ENCODE measurements around the gene NPHP4.

DNA sequence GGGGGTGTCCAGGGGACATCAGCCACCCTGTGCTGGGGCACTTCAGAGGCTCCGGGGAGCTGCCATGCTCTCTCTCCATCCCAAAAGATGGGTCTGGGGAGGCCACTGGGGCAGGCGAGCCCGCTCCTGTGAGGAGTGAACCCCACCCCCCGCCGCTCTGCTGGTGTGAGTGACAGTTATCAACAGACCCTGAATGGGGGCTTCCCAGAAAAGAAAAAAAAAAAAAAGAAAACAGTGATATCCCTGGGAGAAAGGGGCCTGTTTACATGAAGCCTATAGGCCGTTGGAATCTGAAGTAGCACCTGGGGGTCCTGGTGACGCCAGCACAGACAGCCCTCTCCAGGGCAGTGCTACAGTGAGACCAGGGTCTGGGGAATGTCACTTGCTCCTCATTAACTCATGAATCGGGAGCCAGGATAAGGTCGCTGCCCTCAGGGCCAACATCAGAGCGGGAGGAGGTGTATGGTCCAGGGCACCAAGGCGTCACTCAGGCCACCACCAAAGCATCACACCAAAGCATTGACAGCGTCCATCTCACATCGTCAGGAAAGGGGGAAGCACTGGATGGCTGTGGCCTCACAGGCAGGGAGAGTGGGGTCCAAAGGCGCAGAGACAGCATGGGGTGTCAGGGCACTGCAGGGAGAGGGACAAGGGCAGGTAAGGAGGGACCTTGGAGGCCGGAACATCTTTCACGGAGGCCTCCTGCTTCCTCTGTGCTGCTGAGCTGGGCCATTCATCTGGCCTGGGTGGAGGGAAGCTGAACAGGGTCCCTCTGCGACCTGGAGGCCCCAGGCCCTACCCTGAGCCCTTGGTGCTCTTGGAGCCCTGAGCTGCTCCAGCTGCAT lies 8.4 kb upstream of the NPHP4 start:
- TF ChIP-seq POLR2AphosphoS5 (IDR thresholded peaks at IDR 0.05; ENCODE audit: insufficient read depth, low read depth, low read length) (no peak), EZH2 (IDR thresholded peaks at IDR 0.05; ENCODE audit: borderline replicate concordance, low read depth, low read length, severe bottlenecking) (no peak), POLR2A (IDR thresholded peaks at IDR 0.05; ENCODE audit: low read depth, low read length) (no peak), JUN (IDR thresholded peaks at IDR 0.05; ENCODE audit: borderline replicate concordance, insufficient read depth, insufficient read length, low read depth) (no peak), GATA2 (IDR thresholded peaks at IDR 0.05; ENCODE audit: insufficient read depth, insufficient read length, low read depth, low read length) (no peak), FOS (IDR thresholded peaks at IDR 0.05; ENCODE audit: borderline replicate concordance, insufficient read depth, low read length) (no peak)
- TF ChIP-seq, protein P1, sequence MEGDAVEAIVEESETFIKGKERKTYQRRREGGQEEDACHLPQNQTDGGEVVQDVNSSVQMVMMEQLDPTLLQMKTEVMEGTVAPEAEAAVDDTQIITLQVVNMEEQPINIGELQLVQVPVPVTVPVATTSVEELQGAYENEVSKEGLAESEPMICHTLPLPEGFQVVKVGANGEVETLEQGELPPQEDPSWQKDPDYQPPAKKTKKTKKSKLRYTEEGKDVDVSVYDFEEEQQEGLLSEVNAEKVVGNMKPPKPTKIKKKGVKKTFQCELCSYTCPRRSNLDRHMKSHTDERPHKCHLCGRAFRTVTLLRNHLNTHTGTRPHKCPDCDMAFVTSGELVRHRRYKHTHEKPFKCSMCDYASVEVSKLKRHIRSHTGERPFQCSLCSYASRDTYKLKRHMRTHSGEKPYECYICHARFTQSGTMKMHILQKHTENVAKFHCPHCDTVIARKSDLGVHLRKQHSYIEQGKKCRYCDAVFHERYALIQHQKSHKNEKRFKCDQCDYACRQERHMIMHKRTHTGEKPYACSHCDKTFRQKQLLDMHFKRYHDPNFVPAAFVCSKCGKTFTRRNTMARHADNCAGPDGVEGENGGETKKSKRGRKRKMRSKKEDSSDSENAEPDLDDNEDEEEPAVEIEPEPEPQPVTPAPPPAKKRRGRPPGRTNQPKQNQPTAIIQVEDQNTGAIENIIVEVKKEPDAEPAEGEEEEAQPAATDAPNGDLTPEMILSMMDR (IDR thresholded peaks at IDR 0.05; ENCODE audit: extremely low read depth in 1 of 2, insufficient read depth in 1 of 2, low read depth in 1 of 2, low read length in 2 of 2) = no peak
- TF ChIP-seq, protein P2, sequence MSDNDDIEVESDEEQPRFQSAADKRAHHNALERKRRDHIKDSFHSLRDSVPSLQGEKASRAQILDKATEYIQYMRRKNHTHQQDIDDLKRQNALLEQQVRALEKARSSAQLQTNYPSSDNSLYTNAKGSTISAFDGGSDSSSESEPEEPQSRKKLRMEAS (IDR thresholded peaks at IDR 0.05; ENCODE audit: insufficient read depth, insufficient read length) = no peak

Data from endothelial cell of umbilical vein (primary cell).